ENCODE data around the gene MYBBP1A. TPM values are rescaled to one million over a fixed set of nuclear protein-coding genes. Genes with fewer than 3 reads are reported as not detected.

The MYBBP1A gene
- total RNA-seq, 1 experiment from 2014 or later, result 163 TPM

- Mint-ChIP-seq H3K27me3 (ENCODE audit: low read depth) (no peaks in the 10 kb centered on the region), H3K4me1 (0 out of 2 replicates have a peak, but pooled peaks cover 3% of the 10 kb centered on the region), H3K4me3 (no peak overlapping the region), H3K36me3 (peaks cover 50% of the 10 kb centered on the region), H3K9me3 (no peaks in the 10 kb centered on the region), H3K27ac (no peak overlapping the region)
- no peak for TF ChIP-seq ZNF263 (CRISPR knock-in tag; IDR thresholded peaks at IDR 0.05; ENCODE audit: low read depth)
- no peak for TF ChIP-seq CBFB (CRISPR knock-in tag; IDR thresholded peaks at IDR 0.05; ENCODE audit: low read depth)
- no peak for TF ChIP-seq JUN (CRISPR knock-in tag; IDR thresholded peaks at IDR 0.05)
- TF ChIP-seq E2F4 (CRISPR knock-in tag; IDR thresholded peaks at IDR 0.05; ENCODE audit: borderline replicate concordance, low read depth), result no peak
- TF ChIP-seq ZNF232 (CRISPR knock-in tag; IDR thresholded peaks at IDR 0.05), result no peak
- TF ChIP-seq FOXK1 (CRISPR knock-in tag; IDR thresholded peaks at IDR 0.05), result no peak
- no peak for TF ChIP-seq ETV6 (CRISPR knock-in tag; IDR thresholded peaks at IDR 0.05)
- no peak for TF ChIP-seq PRRX2 (CRISPR knock-in tag; IDR thresholded peaks at IDR 0.05)
- no peak for TF ChIP-seq STAT6 (CRISPR knock-in tag; conservative IDR thresholded peaks at IDR 0.05; ENCODE audit: low read depth)
- TF ChIP-seq OVOL2 (CRISPR knock-in tag; IDR thresholded peaks at IDR 0.05; ENCODE audit: borderline replicate concordance), result no peak
- TF ChIP-seq RELA (CRISPR knock-in tag; IDR thresholded peaks at IDR 0.05; ENCODE audit: borderline replicate concordance), result no peak
- no peak for TF ChIP-seq AR (CRISPR knock-in tag; IDR thresholded peaks at IDR 0.05)
- TF ChIP-seq CTCF (IDR thresholded peaks at IDR 0.05), result no peak
- TF ChIP-seq ZNF425 (CRISPR knock-in tag; conservative IDR thresholded peaks at IDR 0.05), result no peak
- no peak for TF ChIP-seq MLX (CRISPR knock-in tag; IDR thresholded peaks at IDR 0.05)
- no peak for TF ChIP-seq GTF2I (CRISPR knock-in tag; conservative IDR thresholded peaks at IDR 0.05)
- TF ChIP-seq ZNF317 (CRISPR knock-in tag; IDR thresholded peaks at IDR 0.05; ENCODE audit: borderline replicate concordance, low read depth), result no peak
- TF ChIP-seq HMGXB4 (CRISPR knock-in tag; IDR thresholded peaks at IDR 0.05), result no peak
- TF ChIP-seq ZNF532 (CRISPR knock-in tag; IDR thresholded peaks at IDR 0.05; ENCODE audit: borderline replicate concordance), result no peak
- ATAC-seq, result no peak
- no peak for DNase-seq (ENCODE audit: low spot score)
- ChIA-PET CTCF (no interaction called here), POLR2A (no interaction called here)
These were observed 7.1 kb downstream of the MYBBP1A start for GRCh38 chr17:4548061-4548461.
